ENCODE data around the gene OR8H2. TPM values are rescaled to one million over a fixed set of nuclear protein-coding genes. Genes with fewer than 3 reads are reported as not detected.

OR8H2 gene
- total RNA-seq, result not detected in 2 replicates

DNA sequence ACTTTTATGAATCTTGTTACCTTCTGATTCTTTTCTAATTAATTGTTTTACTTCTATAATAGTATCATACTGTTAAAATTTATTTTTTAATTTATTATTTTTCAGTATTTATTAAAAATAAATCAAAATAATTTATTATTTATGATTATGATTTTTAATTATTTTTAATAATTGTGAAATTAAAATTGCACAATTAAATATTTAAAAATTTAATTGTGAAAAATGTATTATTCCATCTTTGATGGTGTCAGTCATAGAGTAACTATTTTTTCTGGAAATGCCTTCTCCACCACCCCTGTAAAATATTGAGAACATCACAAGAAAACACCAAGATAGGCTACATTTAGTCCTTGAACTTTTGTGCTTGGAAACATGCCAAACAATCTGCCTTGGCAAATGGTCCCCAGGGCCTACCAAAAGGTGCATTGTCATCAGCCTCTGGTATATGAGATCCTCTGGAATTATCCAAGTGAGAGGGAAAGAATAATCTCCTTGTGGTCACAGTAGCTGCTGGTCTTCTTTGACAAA is at the start of gene OR8H2:
Gene OR8H2 (plus strand): TSS at position 478 of the 528 bp plus-strand sequence. CDS start 1,356 bp downstream, outside the sequence.

DNA sequence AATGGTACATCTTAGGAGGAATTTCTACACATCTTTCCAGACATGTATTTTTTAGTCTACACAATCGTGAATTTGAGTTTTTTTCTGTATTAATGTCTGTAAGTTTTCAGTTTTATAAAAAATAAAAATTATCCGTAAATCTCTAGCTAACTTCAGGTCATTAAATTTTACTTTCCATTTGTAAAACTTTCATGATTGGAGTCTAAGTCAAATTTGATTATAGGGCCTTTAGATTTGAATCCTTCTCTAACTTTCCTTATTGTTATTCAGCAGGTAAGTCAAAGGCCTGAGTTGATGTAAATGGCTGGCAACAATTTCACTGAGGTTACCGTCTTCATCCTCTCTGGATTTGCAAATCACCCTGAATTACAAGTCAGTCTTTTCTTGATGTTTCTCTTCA is 10.5 kb upstream of the OR8H2 start, which contains the start of gene OR8I2:
Gene OR8I2 (plus strand): TSS at position 301 of the 400 bp plus-strand sequence. CDS start 0 bp downstream, at position 301.

GRCh38 chr11:56122073-56122472 is 18.6 kb downstream of the OR8H2 start, which contains the start of gene OR8H3:
Gene OR8H3, plus strand, starts transcription at chr11:56122373. Its CDS starts 0 bp downstream, at chr11:56122373.

GRCh38 chr11:56140151-56140661 is 36.7 kb downstream of the OR8H2 start, which contains the start of gene OR8J3:
Gene OR8J3, minus strand, starts transcription at chr11:56140201. Its CDS starts 2,483 bp downstream, at chr11:56137718.

Small RNAs within 50 kb of the gene (small RNA-seq; reads per million reads assigned to genes)
- gene OR8I4P, result not detected

Other genes with a start within 250 kb of the OR8H2 start
- not detected in 2 replicates for gene TRIM51, start 220.4 kb upstream of the OR8H2 start, total RNA-seq
- gene OR5W2, start 189.1 kb upstream of the OR8H2 start, total RNA-seq, result not detected in 2 replicates
- not detected in 2 replicates for gene OR5I1, start 167.3 kb upstream of the OR8H2 start, total RNA-seq
- not detected in 2 replicates for gene OR10AG1, start 133.7 kb upstream of the OR8H2 start, total RNA-seq
- not detected in 2 replicates for gene OR5F1, start 109.1 kb upstream of the OR8H2 start, total RNA-seq
- gene OR5AS1, start 76.0 kb upstream of the OR8H2 start, total RNA-seq, result not detected in 2 replicates
- gene OR8I2, start 10.4 kb upstream of the OR8H2 start, total RNA-seq, result not detected in 2 replicates
- not detected in 2 replicates for gene OR8H3, start 18.7 kb downstream of the OR8H2 start, total RNA-seq
- not detected in 2 replicates for gene OR8J3, start 36.5 kb downstream of the OR8H2 start, total RNA-seq
- gene OR8K5, start 56.6 kb downstream of the OR8H2 start, total RNA-seq, result not detected in 2 replicates
- gene OR5J2, start 72.9 kb downstream of the OR8H2 start, total RNA-seq, result not detected in 2 replicates
- not detected in 2 replicates for gene OR5T2, start 130.6 kb downstream of the OR8H2 start, total RNA-seq
- gene OR5T3, start 148.6 kb downstream of the OR8H2 start, total RNA-seq, result not detected in 2 replicates
- gene OR5T1, start 170.5 kb downstream of the OR8H2 start, total RNA-seq, result not detected in 2 replicates
- not detected in 2 replicates for gene OR8H1, start 188.6 kb downstream of the OR8H2 start, total RNA-seq
- not detected in 2 replicates for gene OR8K3, start 211.5 kb downstream of the OR8H2 start, total RNA-seq
- not detected in 2 replicates for gene OR8K1, start 242.4 kb downstream of the OR8H2 start, total RNA-seq

Data from placental epithelial cell (primary cell).